Measurements from ENCODE around the gene METTL26. TPM values are rescaled to one million over a fixed set of nuclear protein-coding genes. Genes with fewer than 3 reads are reported as not detected.

METTL26 gene
- total RNA-seq, 1 donor from 2014 or later: 46.0 TPM

DNA sequence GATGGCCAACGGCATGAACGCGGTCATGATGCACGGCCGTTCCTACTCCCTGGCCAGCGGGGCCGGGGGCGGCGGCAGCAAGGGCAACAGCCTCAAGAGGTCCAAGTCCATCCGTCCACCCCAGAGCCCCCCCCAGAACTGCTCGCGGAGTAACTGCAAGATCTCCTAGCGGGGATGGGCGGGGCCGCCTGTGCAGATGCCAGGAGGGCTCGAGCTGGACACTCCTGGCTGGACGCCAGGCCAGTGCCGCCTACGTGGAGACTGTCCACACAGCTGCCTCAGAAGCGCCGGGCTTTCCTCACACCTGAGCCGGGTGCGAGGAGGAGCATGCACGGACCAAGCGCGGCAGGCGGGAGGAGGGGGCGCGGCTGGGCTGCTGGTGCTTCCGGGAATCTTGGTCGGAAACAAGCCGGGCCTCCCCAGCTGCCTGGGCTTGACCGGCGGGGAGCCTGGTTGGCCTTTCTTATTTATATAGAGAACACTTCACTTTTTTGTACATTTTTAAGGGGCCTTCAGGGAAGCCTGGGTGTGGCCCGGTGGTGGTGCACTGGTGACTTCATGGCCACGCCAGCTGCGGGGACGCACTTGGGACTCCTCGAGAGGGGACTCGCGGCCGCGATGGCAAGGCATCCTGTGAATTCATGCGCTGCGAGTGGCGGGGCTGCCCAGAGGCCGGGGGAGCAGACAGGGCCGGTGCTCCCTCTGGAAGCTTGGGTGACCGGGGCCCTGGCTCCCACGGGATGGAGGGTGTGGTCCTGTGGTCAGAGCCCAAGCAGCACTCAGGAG, 8.5 kb downstream of the METTL26 start:
- no peak for DNase-seq (ENCODE audit: low spot score)

DNA sequence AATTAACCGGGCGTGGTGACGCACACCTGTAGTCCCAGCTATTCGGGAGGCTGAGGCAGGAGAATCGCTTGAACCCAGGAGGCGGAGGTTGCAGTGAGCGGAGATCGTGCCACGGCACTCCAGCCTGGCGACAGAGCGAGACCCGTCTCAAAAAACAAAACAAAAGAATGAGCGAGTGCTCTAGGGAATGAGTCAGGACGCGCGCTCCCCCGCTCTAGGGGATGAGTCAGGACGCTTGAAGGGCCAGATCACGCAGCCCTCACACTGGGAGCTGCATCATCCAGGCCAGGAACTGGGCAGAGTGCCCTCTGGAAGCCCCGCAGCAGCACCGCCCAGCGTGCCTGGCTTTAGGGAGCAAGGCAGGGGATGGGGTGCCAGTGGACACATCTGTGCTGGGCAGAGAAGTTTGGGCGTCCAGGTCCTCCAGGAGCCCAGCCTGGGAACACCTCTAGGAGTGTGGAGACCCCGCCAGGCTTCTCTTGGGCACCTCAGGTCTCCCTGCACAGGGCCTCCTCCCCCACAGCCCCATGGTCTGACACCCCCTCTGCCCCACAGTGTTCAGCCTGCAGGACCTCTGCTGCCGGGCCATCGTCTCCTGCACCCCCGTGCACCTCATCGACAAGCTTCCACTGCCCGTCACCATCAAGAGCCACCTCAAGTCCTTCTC, 9.2 kb downstream of the METTL26 start:
- TF ChIP-seq EZH2phosphoT487 (IDR thresholded peaks at IDR 0.05) (no peak), EZH2 (IDR thresholded peaks at IDR 0.05) (no peak)
- TF ChIP-seq, protein P1, sequence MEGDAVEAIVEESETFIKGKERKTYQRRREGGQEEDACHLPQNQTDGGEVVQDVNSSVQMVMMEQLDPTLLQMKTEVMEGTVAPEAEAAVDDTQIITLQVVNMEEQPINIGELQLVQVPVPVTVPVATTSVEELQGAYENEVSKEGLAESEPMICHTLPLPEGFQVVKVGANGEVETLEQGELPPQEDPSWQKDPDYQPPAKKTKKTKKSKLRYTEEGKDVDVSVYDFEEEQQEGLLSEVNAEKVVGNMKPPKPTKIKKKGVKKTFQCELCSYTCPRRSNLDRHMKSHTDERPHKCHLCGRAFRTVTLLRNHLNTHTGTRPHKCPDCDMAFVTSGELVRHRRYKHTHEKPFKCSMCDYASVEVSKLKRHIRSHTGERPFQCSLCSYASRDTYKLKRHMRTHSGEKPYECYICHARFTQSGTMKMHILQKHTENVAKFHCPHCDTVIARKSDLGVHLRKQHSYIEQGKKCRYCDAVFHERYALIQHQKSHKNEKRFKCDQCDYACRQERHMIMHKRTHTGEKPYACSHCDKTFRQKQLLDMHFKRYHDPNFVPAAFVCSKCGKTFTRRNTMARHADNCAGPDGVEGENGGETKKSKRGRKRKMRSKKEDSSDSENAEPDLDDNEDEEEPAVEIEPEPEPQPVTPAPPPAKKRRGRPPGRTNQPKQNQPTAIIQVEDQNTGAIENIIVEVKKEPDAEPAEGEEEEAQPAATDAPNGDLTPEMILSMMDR (IDR thresholded peaks at IDR 0.05): no peak
- peaks cover 5% of the 10 kb centered on the region for H3K27me3 Mint-ChIP-seq (ENCODE audit: insufficient read depth, low read depth)
- peaks cover 30% of the 10 kb centered on the region for H3K4me1 Mint-ChIP-seq
- no peak for DNase-seq (ENCODE audit: low spot score)
- H3K36me3 Mint-ChIP-seq: peaks cover 5% of the 10 kb centered on the region
- Histone ChIP-seq H3K4me3 (no peak overlapping the region), H3K9me3 (ENCODE audit: low read depth) (no peaks in the 10 kb centered on the region), H2AFZ (replicated peaks) (no peak overlapping the region), H3K9ac (no peak overlapping the region), H4K20me1 (ENCODE audit: low read depth) (peaks cover 22% of the 10 kb centered on the region), H3K27me3 (no peaks in the 10 kb centered on the region), H3K4me1 (peaks cover 21% of the 10 kb centered on the region), H3K79me2 (ENCODE audit: low read depth) (no peaks in the 10 kb centered on the region), H3F3A (ENCODE audit: low read depth) (peaks cover 29% of the 10 kb centered on the region), H3K27ac (no peak overlapping the region), H3K36me3 (no peaks in the 10 kb centered on the region), H3K4me2 (no peak overlapping the region)
- H3K4me3 Mint-ChIP-seq: no peak overlapping the region
- no peaks in the 10 kb centered on the region for H3K9me3 Mint-ChIP-seq
- no peak overlapping the region for H3K27ac Mint-ChIP-seq

More for the DNA sequence above, 8.5 kb downstream of the METTL26 start:
- peaks cover 26% of the 10 kb centered on the region for H4K20me1 ChIP-seq (ENCODE audit: low read depth)
- TF ChIP-seq, protein P1 (IDR thresholded peaks at IDR 0.05): no peak
- no peak for TF ChIP-seq EZH2 (IDR thresholded peaks at IDR 0.05)
- no peak for TF ChIP-seq EZH2phosphoT487 (IDR thresholded peaks at IDR 0.05)
- H3K4me2 ChIP-seq: no peak overlapping the region
- Mint-ChIP-seq H3K27ac (no peak overlapping the region), H3K27me3 (ENCODE audit: insufficient read depth, low read depth) (peaks cover 5% of the 10 kb centered on the region), H3K4me1 (peaks cover 30% of the 10 kb centered on the region), H3K9me3 (no peaks in the 10 kb centered on the region), H3K36me3 (peaks cover 5% of the 10 kb centered on the region), H3K4me3 (peak overlapping the region; percentile 35)
- no peak overlapping the region for H3K27ac ChIP-seq
- no peaks in the 10 kb centered on the region for H3K9me3 ChIP-seq (ENCODE audit: low read depth)
- H3K9ac ChIP-seq: no peak overlapping the region
- no peak overlapping the region for H2AFZ ChIP-seq (replicated peaks)
- no peaks in the 10 kb centered on the region for H3K36me3 ChIP-seq
- no peaks in the 10 kb centered on the region for H3K27me3 ChIP-seq
- H3K4me3 ChIP-seq: no peak overlapping the region
- H3K79me2 ChIP-seq (ENCODE audit: low read depth): no peaks in the 10 kb centered on the region
- H3K4me1 ChIP-seq: peaks cover 26% of the 10 kb centered on the region
- H3F3A ChIP-seq (ENCODE audit: low read depth): peaks cover 24% of the 10 kb centered on the region

DNA sequence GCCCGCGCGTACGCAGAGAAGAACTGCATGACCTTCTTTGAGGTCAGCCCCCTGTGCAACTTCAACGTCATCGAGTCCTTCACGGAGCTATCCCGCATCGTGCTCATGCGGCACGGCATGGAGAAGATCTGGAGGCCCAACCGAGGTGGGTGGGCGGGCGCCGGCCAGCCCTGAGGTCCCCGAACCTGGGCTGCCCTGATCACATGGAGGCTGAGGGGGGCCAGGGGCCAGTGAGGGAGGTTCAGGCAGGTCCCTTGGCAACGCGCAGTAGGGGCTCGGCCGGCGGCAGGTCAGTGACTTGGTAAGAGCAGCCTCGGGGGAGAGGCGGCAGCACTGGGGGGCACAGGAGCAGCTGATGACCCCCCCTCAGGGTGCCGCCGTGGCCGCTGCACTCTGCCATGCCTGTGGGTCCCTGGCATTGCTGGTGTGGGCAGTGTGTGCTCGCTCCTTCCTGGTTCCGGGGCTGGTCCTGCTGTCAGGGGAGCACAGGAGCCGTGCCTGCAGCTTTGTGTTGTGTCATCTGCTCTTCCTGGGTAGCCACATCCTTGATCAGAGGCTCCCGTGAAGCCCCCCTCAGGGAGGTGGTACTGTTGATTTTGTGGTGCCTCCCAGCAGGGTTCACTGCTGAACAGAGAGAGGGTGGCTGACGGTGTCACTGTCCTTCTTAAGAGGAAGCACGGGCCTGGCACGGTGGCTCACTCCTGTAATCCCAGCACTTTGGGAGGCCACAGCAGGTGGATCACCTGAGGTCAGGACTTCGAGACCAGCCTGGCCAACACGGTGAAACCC, 9.9 kb downstream of the METTL26 start:
- Histone ChIP-seq H3K9me3 (ENCODE audit: low read depth) (no peaks in the 10 kb centered on the region), H4K20me1 (ENCODE audit: low read depth) (peaks cover 28% of the 10 kb centered on the region), H3K27me3 (no peaks in the 10 kb centered on the region), H2AFZ (replicated peaks) (no peak overlapping the region), H3K4me2 (no peak overlapping the region), H3F3A (ENCODE audit: low read depth) (peaks cover 30% of the 10 kb centered on the region), H3K4me3 (no peak overlapping the region), H3K79me2 (ENCODE audit: low read depth) (no peaks in the 10 kb centered on the region), H3K27ac (no peak overlapping the region), H3K4me1 (peaks cover 21% of the 10 kb centered on the region), H3K36me3 (no peaks in the 10 kb centered on the region), H3K9ac (no peak overlapping the region)
- H3K4me3 Mint-ChIP-seq: no peak overlapping the region
- H3K4me1 Mint-ChIP-seq: peaks cover 35% of the 10 kb centered on the region
- no peak overlapping the region for H3K27ac Mint-ChIP-seq
- peaks cover 5% of the 10 kb centered on the region for H3K36me3 Mint-ChIP-seq
- TF ChIP-seq EZH2 (IDR thresholded peaks at IDR 0.05): no peak
- TF ChIP-seq, protein P1 (IDR thresholded peaks at IDR 0.05): no peak
- no peak for TF ChIP-seq EZH2phosphoT487 (IDR thresholded peaks at IDR 0.05)
- H3K9me3 Mint-ChIP-seq: no peaks in the 10 kb centered on the region
- H3K27me3 Mint-ChIP-seq (ENCODE audit: insufficient read depth, low read depth): peaks cover 5% of the 10 kb centered on the region
- DNase-seq (ENCODE audit: low spot score): no peak
